Measurements from ENCODE around the gene DOCK1.

The DOCK1 gene

DNA sequence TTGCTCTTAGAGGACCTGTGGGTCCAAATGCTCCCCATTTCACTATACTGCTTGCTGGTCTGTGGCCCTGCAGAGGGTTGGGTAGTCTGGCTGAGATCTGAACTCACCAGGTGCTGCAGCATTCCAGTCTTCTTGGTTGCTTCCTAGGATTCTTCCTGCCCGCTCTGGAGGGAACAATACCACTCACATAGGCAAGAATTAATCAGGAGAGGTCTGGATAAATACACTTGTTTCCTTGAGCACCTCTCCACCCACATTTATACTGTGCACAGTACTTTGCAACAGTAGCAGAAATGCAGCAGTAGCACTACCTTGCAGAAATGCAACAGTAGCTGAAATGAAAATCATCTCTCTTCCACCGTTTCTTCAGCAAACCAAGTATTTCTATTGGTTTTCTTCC lies 165.9 kb downstream of the DOCK1 start:
- TF ChIP-seq, protein P1, sequence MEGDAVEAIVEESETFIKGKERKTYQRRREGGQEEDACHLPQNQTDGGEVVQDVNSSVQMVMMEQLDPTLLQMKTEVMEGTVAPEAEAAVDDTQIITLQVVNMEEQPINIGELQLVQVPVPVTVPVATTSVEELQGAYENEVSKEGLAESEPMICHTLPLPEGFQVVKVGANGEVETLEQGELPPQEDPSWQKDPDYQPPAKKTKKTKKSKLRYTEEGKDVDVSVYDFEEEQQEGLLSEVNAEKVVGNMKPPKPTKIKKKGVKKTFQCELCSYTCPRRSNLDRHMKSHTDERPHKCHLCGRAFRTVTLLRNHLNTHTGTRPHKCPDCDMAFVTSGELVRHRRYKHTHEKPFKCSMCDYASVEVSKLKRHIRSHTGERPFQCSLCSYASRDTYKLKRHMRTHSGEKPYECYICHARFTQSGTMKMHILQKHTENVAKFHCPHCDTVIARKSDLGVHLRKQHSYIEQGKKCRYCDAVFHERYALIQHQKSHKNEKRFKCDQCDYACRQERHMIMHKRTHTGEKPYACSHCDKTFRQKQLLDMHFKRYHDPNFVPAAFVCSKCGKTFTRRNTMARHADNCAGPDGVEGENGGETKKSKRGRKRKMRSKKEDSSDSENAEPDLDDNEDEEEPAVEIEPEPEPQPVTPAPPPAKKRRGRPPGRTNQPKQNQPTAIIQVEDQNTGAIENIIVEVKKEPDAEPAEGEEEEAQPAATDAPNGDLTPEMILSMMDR (IDR thresholded peaks at IDR 0.05; ENCODE audit: borderline replicate concordance, control extremely low read depth, extremely low read depth, insufficient read depth, missing control alignments) = no peak
- DNase-seq (ENCODE audit: low spot score) = no peak
- in situ Hi-C loops (cut with MboI; ENCODE audit: low sequenced_read_pairs, unreplicated experiment) = no loop called here

DNA sequence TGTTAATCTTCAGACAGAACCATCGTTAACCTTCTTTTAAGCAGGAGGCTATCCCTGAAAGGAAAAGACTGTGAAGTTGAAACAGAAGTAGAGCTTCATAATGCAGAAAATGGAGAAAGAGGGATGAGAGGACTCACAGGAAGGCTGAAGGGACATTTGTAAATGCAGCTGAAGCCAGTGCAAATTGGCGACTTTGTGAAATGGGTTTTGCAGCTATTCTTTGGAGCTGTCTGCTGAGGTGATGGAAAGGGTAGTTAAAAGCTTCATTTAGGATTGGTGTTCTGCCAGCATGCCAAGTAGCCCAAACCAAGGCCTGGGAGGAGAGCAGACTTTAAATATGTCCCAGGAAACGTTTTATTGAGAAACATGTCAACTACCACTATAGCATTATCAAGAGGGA lies 168.4 kb downstream of the DOCK1 start:
- TF ChIP-seq, protein P1 (IDR thresholded peaks at IDR 0.05; ENCODE audit: borderline replicate concordance, control extremely low read depth, extremely low read depth, insufficient read depth, missing control alignments) = no peak
- in situ Hi-C loops (cut with MboI; ENCODE audit: low sequenced_read_pairs, unreplicated experiment) = no loop called here
- DNase-seq (ENCODE audit: low spot score) = no peak

DNA sequence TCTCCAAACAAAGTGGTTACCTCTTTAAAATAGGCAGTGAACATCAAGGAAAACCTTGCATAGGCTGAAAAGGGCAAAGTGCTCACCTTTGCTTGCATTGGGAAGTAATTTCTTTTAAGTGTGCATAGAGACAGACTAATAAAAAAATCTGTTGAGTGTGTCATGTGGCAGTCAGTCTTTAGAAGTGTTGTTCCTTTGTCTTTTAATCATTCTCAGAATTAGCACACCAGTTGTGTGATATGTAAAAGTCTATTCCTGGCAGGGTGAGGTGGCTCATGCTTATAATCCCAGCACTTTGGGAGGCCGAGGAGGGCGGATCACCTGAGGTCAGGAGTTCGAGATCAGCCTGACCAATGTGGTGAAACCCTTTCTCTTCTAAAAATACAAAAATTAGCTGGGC lies 174.2 kb downstream of the DOCK1 start:
- in situ Hi-C loops (cut with MboI; ENCODE audit: low sequenced_read_pairs, unreplicated experiment) = no loop called here
- TF ChIP-seq, protein P1 (IDR thresholded peaks at IDR 0.05; ENCODE audit: borderline replicate concordance, control extremely low read depth, extremely low read depth, insufficient read depth, missing control alignments) = no peak

DNA sequence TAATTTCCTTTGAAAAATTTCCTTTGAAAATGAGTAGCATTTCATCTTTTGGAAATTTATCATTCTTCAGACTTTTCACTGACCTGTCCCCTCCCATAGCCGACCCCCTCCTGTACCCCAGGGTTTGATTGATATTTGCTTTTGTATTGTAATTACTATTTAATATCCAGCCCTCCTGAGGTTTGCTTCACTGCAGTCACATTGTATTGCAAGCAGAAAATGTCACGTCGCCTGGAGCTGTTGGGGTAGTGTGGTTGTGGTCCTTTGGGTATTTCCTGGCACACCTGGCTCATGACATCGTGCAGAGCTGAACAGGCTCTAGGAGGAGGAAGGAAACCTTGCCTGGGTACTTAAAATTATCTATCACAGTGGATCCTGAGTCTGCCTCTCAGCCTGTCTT lies 175.1 kb downstream of the DOCK1 start:
- no peak for DNase-seq (ENCODE audit: low spot score)
- TF ChIP-seq, protein P1 (IDR thresholded peaks at IDR 0.05; ENCODE audit: borderline replicate concordance, control extremely low read depth, extremely low read depth, insufficient read depth, missing control alignments) = no peak
- in situ Hi-C loops (cut with MboI; ENCODE audit: low sequenced_read_pairs, unreplicated experiment) = no loop called here

More for the DNA sequence above, 174.2 kb downstream of the DOCK1 start:
- no peak for DNase-seq (ENCODE audit: low spot score)

DNA sequence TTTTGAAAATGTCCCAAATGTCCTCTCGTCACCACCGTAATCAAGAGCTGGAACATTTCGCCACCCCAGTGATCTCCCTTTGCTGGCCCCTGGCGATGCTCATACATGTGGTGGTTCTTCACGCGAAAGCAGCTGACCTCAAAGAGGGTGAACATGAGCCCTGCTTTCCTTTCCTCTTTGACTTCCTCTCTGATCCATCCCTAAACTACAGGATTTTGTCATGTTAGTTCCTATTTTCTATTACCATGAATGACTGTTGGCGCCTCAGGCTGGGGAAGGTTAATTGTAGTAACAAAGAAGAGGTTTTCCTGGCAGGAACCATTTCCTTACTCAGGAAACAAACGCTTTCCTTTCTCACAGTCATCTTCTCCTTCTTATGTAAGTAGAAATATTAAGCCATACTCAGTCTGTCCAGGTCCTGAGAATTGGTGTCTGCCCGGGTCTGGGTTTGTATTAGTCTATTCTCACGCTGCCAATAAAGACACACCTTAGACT lies 176.7 kb downstream of the DOCK1 start:
- in situ Hi-C loops (cut with MboI; ENCODE audit: low sequenced_read_pairs, unreplicated experiment) = no loop called here
- no peak for DNase-seq (ENCODE audit: low spot score)
- TF ChIP-seq, protein P1 (IDR thresholded peaks at IDR 0.05; ENCODE audit: borderline replicate concordance, control extremely low read depth, extremely low read depth, insufficient read depth, missing control alignments) = no peak

DNA sequence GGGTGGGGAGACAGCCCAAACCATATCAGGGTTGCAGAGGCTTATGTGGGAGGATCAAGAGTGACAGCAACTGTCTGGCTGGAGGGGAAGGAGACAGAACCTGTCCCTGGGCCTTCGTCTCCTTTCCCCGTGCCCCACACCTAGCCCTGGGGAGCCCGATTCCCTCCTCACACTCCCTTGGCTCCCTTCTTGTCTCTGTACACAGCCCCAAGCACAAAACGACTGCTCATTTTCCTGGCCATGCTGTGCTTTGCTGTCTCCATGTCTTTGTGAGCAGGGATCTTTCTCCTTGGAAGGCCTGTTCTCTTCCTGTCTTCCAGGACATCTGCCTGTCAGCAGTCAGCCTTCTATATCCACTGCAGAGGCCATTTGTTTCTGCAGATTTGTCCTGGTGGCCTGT lies 177.4 kb downstream of the DOCK1 start:
- TF ChIP-seq, protein P1 (IDR thresholded peaks at IDR 0.05; ENCODE audit: borderline replicate concordance, control extremely low read depth, extremely low read depth, insufficient read depth, missing control alignments) = no peak
- in situ Hi-C loops (cut with MboI; ENCODE audit: low sequenced_read_pairs, unreplicated experiment) = no loop called here
- DNase-seq (ENCODE audit: low spot score) = no peak

DNA sequence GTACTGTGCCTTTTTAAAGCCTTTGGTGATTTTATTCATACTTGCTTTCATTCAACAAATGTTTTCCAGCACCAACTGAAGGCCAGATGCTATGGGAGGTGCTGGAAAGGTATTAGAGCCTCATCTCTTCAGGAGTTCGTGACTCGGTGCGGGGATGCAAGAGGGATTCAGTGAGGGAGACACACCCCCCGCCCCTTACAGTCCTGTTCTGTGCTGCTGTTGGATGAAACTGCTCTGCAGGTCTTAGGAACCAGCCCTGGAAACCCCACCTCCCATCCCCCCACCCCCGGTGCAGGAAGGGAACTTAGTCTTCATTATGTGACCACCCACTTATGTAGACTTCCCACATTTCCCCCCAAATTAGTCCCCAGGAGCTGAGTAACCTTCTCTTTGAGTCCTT lies 180.7 kb downstream of the DOCK1 start:
- DNase-seq (ENCODE audit: low spot score) = no peak
- in situ Hi-C loops (cut with MboI; ENCODE audit: low sequenced_read_pairs, unreplicated experiment) = no loop called here
- TF ChIP-seq, protein P1 (IDR thresholded peaks at IDR 0.05; ENCODE audit: borderline replicate concordance, control extremely low read depth, extremely low read depth, insufficient read depth, missing control alignments) = no peak
